Measurements from ENCODE around the gene NBAS. TPM values are rescaled to one million over a fixed set of nuclear protein-coding genes. Genes with fewer than 3 reads are reported as not detected.

NBAS gene
- total and polyA plus RNA-seq, 9 of the 15 experiments (the other 6 are each of a cell fraction or from before 2014, with no cell fraction given) = 15.3 to 94.4 (median 69.9) TPM

- H3K4me3 ChIP-seq = no peak overlapping the region
- no TSS peak for BruUV-seq (replicated peaks)
- H3K9me1 ChIP-seq (ENCODE audit: control insufficient read depth, insufficient read depth, low read length) = no peaks in the 10 kb centered on the region
- FAIRE-seq (no peak), DNase-seq (ENCODE audit: extremely low read depth in 1 of 4, low spot score in 3 of 4) (no peak), ATAC-seq (peak; percentile 19; the same call in 2 of the 3 replicates)
- H3K9me3 ChIP-seq (replicated peaks; ENCODE audit: control insufficient read depth, insufficient read depth, low read depth, low read length) = peaks cover 2% of the 10 kb centered on the region; the same call in 1 of the 2 replicates
- peaks cover 66% of the 10 kb centered on the region for H3K79me2 ChIP-seq (ENCODE audit: control insufficient read depth, insufficient read depth, low read length)
- H3K27ac ChIP-seq (ENCODE audit: extremely low read depth, low read depth, low read length) = peak overlapping the region; percentile 13; the same call in 1 of the 3 replicates
- POLR2A ChIA-PET = interaction anchor here (0.8 to 1.6 kb wide), 3 partner anchors 10 to 413 kb away, joined by 3 to 4 read pairs (median 3); no protein-coding TSS in a partner anchor
- H3K36me3 ChIP-seq (ENCODE audit: control insufficient read depth, insufficient read depth, low read length) = peaks cover 75% of the 10 kb centered on the region
- no peak overlapping the region for H3K9ac ChIP-seq (ENCODE audit: insufficient read depth in 1 of 2, low read depth in 2 of 2, low read length in 2 of 2)
- H3K27me3 ChIP-seq (ENCODE audit: control insufficient read depth in 2 of 2, insufficient read depth in 2 of 2, low read length in 2 of 2) = no peaks in the 10 kb centered on the region
- no peak overlapping the region for H3K4me2 ChIP-seq (ENCODE audit: insufficient read depth, low read length)
- WGBS (ENCODE audit: insufficient coverage, low coverage, missing lambda C conversion rate) = 88% methylated on average over 3 of the region's 3 CpGs
- H3K4me1 ChIP-seq (replicated peaks in 1 of 2; ENCODE audit: control insufficient read depth in 2 of 2, insufficient read depth in 2 of 2, low read length in 2 of 2) = peaks cover 0 to 9% of the 10 kb centered on the region in 2 experiments; a peak in 2 of 5 replicates
- intact Hi-C loops (cut with micrococcal nuclease) = no loop called here
- CTCF ChIA-PET (ENCODE audit: low intra/inter-chr PET ratio) = no interaction called here
- no peaks in the 10 kb centered on the region for H4K20me1 ChIP-seq (replicated peaks; ENCODE audit: control insufficient read depth, insufficient read depth, low read length)
- no peak overlapping the region for H2AFZ ChIP-seq (ENCODE audit: low read depth, low read length)
- in situ Hi-C loops (cut with MboI) = no loop called here
- TF ChIP-seq SRF (CRISPR knock-in tag; IDR thresholded peaks at IDR 0.05) (no peak), NCOA4 (IDR thresholded peaks at IDR 0.05; ENCODE audit: partially characterized antibody) (no peak), ZNF57 (CRISPR knock-in tag; IDR thresholded peaks at IDR 0.05) (no peak), NBN (IDR thresholded peaks at IDR 0.05; ENCODE audit: low read depth) (no peak), RBFOX2 (IDR thresholded peaks at IDR 0.05; ENCODE audit: low read depth, low read length) (0 out of 2 replicates have a peak, but pooled peaks have one; percentile 25), RFX7 (CRISPR knock-in tag; IDR thresholded peaks at IDR 0.05) (no peak), HNRNPK (IDR thresholded peaks at IDR 0.05; ENCODE audit: low read depth, low read length, poor library complexity, severe bottlenecking) (no peak), CREBBP (IDR thresholded peaks at IDR 0.05; ENCODE audit: low read depth, low read length) (no peak), MTA3 (IDR thresholded peaks at IDR 0.05; ENCODE audit: borderline replicate concordance) (no peak), POLR2G (IDR thresholded peaks at IDR 0.05; ENCODE audit: low read depth, low read length) (0 out of 2 replicates have a peak, but pooled peaks have one; percentile 21), THAP7 (CRISPR knock-in tag; IDR thresholded peaks at IDR 0.05) (no peak), ZC3H8 (IDR thresholded peaks at IDR 0.05) (no peak)
Measured at GRCh38 chr2:15539999-15540398, 21.1 kb downstream of the NBAS start.

Measured in K562 (cell line).